Kasumi-1 (cell line): ENCODE results near the gene HAPSTR1.
"Not testable (repeated sequence)": the region's sequence is repeated elsewhere in the genome, so short reads cannot be mapped to it uniquely, and the experiment has no call there.

ENCODE experiments used
- DNase-seq, 2 experiments: peaks; one replicate each; lab custom pipeline; 2025; lab: John Stamatoyannopoulos, UW

Gene HAPSTR1

DNA sequence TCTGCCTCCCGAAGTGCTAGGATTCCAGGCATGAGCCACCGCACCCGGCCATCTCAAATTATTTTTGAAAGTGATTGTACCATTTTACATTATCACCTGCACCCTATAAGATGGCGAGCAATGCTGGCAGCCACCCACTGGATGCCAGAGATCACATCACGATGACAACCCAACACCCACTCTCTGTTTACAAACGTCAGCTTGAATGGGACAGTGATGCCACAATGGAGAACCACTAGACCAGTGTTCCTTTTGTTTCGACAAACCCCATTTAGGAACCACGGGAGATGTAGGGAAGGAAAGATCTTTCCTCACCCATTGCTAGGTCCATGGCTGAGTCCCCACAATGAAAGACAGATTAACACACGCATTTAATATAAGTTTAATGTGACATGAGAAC, 20.1 kb upstream of the HAPSTR1 start:
- no peak for DNase-seq

DNA sequence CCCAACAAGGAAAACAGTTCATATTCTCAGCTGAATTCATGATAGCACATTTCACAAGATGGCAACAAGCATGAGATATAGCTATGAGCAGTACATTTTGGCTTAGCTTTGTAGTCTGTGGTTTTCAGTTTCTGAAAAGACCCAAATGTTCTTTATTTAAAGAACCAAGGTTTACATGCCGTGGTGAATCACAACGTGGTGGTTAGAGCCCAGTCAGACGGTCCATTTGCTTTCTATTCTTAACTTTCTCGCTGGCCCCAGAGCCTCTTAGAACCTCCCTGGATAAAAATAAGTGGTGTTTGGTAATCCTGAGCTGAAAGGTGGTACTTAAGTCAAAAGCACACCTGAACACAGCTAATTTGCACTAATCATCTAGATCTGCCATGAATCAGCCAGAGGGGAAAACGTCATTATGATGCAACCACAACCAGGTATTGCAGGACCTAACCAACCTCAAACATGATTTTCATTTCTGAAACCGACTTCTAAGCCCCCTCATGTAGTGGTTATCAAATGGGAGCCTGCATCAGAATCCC, 18.6 kb upstream of the HAPSTR1 start:
- DNase-seq, result no peak

DNA sequence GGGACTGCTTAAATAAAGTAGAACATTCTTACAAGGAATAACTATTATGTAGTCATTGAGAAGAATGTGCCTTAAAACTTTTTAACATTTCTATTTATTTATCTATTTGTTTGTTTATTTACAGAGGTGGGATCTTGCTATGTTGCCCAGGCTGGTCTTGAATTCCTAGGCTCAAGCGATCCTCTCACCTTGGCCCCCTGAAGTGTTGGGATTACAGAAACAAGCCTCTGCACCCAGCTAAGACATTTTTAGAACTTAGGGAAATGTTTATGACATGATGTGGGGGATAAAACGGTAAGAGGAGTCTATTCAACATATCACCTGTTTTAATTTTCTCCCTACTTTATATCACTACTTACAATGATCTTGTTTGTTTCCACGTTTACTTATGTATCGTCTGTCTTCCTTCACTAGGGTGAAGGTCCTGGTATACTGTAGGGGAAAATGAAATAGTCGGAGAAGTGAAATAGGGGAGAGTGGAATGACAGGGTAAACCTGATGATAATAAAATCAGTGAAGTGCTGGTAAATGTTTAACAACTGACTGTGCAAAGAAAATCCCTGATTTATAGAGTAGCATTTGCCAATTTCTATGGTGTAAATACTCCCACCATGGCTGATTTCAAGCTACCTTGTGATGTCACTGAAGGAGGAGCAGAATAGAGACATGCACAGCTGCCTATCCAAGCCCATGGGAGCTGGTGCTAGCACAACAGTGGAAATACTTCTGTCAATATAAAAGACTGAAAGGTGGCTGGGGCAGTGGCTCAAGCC, 16.0 kb upstream of the HAPSTR1 start:
- DNase-seq, result no peak

DNA sequence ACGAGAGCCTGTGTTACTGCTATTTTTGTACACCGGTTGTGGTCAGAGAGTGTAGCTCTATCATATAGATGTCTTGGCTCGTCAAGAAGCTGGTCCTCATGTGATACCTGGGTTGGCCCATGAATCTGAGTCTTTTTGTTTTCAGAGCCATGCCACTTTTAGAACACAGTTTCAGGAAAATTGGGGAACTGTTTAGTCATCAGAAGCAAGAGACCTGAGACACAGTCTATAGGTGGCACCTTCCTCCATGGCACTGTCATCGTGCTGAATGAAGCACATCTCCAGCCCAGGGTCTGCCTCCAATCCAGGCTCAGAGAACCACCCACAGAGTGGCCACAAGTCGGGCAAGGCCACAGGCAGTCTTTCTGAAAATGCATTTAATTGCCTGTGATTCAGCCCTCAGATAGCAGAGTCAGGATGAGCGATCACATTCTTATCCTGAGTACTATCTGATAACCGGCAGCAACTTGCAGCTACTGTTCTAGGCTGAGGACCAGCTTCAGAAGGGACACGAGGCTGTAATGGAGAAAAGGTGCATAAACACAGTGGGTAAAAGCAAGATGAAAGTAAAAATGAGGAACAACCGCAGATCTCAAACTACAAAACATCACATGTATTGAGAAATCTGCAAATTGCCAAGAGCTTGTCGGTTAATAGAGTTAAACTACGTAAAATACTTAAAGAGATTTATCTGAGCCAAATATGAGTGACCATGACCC, 14.2 kb upstream of the HAPSTR1 start:
- no peak for DNase-seq

DNA sequence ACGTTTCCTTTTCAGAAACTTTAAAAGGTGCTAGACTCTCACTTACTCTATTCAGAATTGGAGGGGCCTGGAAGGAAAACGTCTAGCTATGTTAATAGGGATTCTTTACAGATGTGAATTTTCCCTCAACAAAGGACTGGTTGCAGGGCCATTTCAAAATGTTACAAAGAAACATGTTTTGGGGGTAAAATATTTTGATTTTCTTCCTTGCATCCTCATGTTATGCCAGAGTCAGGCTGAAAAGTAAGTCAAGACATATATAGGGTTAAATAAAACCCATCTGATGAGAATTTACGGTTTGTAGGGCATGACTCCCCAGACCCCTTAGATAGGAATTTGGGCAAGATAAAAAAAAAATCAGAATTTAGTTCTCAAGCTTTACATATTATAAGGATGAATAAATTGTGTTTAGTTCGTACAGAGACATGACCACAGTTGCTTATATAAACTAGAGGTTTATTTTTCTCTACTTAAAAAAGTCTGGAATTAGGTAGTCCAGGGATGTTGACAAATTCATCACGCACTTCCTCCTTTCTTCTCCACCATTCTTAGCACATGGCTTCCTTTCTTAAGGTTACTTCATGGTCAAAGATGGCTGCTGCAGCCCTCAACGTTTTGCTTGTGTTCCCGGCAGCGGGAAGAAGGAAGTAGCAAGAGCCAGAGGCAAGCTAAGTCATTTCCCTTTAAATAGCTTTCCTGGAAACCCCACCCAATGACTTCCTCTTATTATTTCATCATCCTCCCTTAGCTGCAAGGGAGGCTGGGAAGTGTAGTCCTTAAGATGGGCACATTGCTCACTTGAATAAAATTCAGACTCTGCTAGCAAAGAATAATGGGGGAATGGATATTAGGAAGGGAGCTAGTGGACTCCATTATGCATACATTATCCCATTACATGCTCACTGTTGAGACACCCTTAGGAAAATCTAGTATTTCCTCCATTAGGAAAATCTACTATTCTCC, 12.7 kb upstream of the HAPSTR1 start:
- peak; percentile 78 to 84 for DNase-seq

DNA sequence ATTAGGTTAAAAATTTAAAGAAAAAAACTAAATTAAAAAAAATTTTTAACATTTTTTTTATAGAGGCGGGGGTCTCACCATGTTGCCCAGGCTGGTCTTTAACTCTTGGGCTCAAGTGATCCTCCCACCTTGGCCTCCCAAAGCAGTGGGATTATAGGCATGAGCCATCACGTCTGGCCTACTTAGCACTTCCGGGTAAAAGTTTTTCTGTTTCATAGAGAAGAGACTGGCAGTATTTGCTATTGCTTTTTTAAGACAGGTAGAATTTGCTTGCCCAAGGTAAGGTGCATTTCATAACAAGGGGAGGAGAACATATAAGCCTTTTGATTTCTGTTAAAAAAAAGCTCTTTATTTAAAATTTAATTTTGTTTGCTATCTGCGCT, 12.0 kb upstream of the HAPSTR1 start:
- DNase-seq, result no peak

DNA sequence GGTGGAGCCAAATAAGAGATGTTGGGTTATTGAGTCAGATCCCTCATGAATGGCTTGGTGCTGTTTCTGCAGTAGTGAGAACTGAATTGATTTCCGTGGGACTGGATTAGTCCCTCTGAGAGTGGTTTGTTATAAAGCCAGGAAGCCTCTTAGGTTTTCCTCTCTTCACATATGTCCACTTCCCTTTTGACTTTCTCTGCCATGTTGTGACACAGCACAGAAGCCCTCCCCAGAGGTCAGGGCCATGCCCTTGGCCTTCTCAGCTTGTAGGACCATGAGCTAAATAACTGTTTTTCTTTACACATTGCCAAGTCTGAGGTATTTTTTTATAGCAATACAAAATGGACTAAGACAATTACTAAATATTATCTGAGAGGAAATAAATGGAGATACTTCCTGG, 10.3 kb upstream of the HAPSTR1 start:
- no peak for DNase-seq

DNA sequence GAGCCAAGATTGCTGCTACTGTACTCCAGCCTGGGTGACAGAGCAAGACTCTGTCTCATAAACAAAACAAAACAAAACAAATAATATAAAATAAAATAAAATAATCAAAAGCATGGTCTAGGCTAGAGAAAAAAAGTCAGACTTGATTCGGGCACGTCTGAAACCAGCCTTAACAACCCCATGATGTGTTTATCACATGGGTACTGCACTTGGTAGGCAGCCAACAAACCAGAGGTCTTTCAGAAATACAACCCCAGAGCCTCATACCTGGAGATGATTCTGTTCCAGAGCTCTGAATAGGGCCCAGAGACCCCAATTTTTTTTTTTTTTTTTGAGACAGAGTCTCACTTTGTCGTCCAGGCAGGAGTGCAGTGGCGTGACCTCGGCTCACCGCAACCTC, 9.6 kb upstream of the HAPSTR1 start:
- no peak for DNase-seq

DNA sequence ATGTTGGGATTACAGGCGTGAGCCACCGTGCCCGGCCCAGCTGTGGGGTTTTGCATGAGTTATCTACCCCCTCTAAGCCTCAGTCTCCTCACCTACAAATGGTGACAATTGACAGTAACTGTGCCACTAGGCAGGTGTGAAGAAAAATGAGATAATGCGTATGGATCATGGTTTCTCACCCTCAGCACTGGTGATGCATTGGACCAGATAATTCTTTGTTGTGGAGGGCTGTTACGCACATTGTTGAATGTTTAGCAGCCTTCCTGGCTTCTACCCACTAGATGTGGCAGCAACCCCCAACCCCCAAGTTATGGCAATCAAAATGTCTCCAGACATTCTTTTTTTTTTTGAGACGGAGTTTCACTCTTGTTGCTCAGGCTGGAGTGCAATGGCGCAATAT, 9.0 kb upstream of the HAPSTR1 start:
- no peak for DNase-seq

DNA sequence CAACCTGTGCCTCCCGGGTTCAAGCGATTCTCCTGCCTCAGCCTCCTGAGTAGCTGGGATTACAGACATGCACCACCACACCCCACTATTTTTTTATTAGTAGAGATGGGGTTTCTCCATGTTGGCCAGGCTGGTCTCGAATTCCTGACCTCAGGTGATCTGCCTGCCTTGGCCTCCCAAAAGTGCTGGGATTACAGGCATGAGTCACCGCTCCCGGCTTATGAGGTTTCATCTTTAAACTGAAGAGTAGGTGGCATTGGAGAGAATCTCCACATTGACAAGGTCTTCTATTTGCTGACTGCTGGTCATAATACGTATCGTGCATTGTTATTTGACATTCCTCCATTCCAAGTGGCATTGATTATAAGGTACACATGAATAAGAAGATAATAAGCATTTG, 3.7 kb upstream of the HAPSTR1 start:
- not testable (repeated sequence) for DNase-seq

DNA sequence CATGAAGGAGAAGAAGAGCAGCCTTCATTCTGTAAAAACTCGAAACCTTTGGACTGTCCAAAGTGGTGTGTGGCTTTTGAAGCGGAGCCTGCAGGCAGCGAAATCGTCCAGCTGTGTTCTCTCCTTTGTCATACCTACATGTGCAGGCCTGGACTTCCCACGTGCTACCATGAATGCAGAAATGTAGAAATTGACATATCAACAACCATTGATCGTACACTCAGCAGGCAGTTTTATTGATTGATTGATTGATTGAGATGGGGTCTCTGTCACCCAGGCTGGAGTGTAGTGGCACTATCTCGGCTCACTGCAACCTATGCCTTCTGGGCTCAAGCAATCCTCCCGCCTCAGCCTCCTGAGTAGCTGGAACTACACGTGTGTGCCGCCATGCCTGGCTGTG, 2.6 kb upstream of the HAPSTR1 start:
- no peak for DNase-seq

DNA sequence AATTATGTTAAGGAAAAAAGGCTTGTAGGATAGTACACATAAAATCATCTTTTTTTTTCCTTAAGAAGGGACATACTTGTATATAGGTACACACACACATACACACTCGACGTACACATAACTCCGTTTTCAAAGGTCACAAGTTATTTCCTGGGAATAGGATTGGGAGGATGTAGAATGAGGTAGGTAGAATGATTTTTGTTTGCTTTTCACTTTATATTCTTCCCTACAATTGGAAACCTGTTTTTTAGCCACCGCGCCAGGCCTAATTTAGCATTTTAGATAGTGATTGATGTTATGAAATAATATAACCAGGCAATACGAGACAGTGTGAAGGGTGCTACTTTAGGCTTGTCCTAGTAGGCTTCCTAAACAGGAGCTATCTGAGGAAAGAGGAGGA, 1.8 kb upstream of the HAPSTR1 start:
- DNase-seq, result no peak

DNA sequence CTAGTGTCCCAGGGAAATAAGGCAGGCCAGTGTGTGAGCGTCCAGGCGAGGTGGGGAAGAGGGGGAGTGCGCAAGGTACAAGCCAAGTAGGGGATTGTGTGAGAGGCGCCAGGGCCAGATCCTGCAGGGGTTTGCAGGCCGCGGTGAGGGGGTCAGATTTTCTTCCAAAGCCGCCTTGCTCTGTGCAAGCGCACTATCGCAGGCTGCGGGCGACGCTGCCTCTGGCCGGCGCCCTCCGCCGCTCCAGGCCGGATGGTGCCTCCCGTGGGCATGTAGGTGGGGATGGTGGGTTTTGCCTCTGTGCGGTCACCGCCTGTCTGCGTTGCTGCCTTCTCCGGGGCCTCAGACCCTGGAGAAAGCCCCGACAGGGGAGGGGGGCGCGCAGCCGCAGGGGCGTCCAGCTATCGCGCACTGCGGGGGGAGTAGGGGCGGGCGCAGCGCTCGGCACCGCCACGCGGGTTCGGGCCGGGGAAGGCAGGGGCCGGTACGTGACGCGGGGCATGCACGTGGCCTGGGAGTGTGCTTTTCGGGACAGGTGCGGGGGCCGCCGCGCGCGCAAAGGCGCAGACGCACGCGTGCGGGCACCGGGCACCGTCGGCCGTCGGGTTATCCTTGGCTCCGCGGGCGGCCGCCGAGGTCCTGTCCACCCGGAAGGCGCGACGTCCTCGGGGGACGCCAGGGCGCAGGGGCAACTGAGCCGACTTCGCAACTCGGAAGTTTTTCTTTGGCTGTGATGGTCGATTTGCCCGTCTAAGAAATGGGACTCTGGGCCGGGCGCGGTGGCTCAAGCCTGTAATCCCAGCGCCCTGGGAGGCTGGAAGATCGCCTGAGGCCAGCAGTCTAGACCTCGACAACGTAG, 1.1 kb upstream of the HAPSTR1 start:
- no peak for DNase-seq

DNA sequence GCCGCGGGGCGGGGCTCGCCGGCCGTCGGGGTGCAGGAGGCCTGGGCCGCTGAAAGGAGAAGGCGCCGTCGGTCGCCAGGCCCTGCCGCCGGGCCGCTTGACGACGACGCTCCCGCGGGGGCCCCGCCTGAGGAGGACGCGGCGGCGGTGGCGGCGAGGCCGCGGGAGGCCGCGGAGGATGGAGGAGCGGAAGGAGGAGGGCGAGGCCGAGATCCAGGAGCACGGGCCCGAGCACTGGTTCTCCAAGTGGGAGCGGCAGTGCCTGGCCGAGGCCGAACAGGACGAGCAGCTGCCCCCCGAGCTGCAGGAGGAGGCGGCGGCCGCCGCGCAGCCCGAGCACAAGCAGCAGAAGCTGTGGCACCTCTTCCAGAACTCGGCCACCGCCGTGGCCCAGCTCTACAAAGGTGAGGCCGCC, 430 bp downstream of the HAPSTR1 start:
- DNase-seq, result no peak

DNA sequence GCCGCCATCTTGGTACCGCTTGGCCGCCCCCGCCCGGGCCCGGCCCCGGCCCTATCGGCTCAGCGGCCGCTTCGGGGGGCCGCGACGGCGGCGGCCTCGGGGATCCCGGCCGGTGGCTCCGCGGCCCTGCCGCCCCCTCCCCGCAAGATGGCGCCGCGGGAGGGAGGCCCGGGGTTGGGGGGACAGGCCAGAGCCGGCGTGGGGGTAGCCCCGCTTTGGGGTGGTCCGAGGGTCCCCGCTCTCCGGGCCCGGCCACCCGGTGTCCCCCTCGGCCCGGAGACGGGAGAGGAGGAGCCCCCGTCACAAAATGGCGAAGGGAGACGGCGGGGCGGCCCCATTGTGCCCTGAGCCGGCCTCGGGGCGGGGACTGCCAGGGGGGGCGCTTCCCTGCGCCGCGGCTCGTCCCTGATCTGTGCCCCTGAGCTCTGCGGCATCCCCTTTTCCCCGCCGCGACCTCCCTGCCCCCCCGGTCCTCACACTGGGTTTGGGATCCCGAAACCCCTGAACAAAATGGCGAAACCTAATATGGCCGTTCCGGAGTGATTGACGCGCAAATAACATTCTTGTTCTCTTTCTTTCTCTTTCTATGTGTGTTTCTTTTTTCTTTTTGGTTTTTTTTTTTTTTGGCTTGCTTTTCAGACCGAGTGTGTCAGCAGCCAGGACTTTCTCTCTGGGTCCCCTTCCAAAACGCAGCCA, 986 bp downstream of the HAPSTR1 start:
- no peak for DNase-seq

DNA sequence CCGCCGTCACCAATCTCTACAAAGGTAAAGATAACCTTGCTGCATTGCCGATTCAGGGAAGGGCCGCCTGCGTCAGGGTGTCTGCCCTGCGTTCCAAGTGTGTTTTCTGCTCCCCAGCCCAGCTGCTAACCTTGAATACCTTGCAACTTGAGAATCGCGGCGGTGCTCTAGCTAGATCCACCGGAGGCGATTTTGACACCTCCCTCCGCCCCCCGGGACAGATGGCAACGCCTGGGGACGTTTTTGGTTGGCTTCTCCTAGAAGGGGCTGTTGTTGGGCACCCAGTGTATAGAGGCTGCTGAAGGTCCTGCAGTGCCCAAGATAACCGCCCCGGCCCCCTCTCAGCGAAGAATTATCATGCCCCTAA, 1.5 kb downstream of the HAPSTR1 start:
- DNase-seq, result no peak

DNA sequence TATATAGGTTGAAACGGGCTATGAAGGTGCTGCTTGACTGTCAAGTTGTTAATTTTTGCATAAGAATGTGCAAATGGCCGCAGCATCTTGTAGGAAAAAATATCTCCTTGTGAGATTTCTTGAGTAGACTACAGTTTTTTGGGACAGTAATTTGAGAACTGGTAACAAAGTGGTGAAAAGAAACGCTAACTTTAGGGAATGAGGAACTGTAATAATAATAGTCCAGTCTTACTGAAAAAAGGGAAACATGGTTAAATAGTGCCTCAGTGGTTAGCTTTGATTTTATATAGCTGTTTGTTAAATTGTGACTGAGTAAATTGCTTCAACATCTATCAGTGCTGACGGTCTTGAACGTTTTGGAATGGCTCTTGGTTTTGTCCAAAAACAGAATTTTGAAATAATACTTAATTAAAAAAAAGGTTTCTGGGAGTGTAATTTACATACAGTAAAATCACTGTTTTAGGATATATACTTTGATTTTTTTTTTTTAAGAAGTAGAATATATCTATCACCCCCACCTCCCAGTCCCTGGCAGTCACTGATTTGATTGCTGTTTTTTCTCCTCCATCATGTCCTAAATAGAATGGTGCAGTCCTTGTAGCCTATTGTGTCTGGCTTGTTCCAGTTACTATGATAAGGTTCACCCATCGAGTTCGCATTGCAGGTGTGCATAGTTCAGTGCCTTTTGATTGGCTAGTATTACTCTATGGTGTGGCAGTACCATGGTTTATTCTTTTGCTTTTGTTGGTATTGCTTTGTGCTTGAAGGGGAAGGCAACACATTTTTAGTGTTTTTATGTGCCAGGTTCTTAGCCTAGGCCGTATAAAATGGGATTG, 2.8 kb downstream of the HAPSTR1 start:
- no peak for DNase-seq

DNA sequence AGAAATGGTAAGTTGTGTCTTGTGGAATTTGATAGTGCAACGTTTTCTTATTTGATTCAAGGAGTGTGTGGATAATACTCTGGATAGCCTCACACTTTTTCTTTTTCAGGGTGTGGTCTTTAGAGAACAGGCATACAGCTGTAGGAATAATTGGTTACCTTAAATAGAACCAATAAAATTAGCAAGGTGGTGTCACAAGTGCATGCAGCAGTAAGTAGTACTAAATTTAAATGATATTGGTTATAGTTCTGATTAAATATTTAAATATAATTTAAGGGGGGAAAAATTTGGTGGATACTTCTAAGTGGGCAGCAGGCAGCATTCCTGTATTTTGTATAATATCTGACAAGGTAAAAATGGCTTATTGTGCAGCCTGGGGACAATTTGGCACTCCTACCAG, 3.7 kb downstream of the HAPSTR1 start:
- DNase-seq, result no peak

DNA sequence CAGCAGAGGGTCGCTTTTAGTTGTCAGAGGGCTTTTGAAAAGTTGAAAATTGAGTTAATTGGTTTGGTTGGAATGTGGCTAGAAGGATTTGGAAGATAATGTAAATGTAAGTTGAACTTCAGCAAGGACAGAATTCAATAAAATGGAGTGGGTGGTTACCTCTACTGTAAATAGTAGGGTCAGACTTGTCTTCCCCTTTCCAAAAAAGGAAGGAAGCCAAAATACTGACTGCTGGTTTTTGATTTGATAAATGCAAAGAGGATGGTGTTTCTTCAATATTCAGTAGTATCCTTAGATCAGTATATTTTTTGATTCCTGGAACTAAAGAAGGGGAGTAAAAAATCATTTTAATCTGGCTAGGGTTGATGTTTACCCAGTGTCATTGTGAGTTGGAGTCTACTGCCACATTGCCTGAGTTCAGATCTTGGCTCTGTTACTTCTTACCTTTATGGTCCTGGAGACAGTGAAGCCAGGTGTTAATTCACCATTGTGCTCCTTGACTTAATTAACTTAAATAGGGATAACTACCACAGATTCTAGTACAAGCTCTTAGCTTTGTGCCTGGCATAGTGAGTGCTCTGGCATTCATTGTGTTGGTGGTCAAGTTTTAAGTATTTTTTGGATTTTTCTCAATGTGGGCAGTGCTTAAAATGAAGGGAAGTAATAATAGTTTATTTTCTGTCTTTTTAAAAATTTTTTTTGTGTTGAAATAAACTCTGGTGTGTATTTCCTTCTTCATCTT, 4.4 kb downstream of the HAPSTR1 start:
- no peak for DNase-seq
